GM18498 (cell line): ENCODE results near the gene ZCWPW1.
"Not testable (repeated sequence)": the region's sequence is repeated elsewhere in the genome, so short reads cannot be mapped to it uniquely, and the experiment has no call there.

Experiments used
- ATAC-seq: cut with Tn5 transposase; IDR thresholded peaks from one replicate; pipeline ENCODE4 v1.9.1; 2021; ENCODE audit warnings: mild to moderate bottlenecking, moderate library complexity; ENCODE audit not compliant: unreplicated experiment

Gene ZCWPW1

GRCh38 chr7:100455206-100455605 is 26.7 kb upstream of the ZCWPW1 start:
- no peak for ATAC-seq

GRCh38 chr7:100453854-100454253 is 25.4 kb upstream of the ZCWPW1 start:
- ATAC-seq: not testable (repeated sequence)

- no peak for ATAC-seq
Observed at GRCh38 chr7:100452513-100452912, 24.0 kb upstream of the ZCWPW1 start.

- no peak for ATAC-seq
Observed at GRCh38 chr7:100449190-100449795, 20.8 kb upstream of the ZCWPW1 start.

- ATAC-seq: not testable (repeated sequence)
Observed at GRCh38 chr7:100447363-100447762, 18.9 kb upstream of the ZCWPW1 start.

- no peak for ATAC-seq
Observed at GRCh38 chr7:100446040-100446439, 17.5 kb upstream of the ZCWPW1 start.

GRCh38 chr7:100444311-100445278 is 16.1 kb upstream of the ZCWPW1 start:
- ATAC-seq: no peak

GRCh38 chr7:100443096-100443840 is 14.8 kb upstream of the ZCWPW1 start:
- ATAC-seq: no peak

GRCh38 chr7:100441641-100442535 is 13.4 kb upstream of the ZCWPW1 start:
- ATAC-seq: no peak

GRCh38 chr7:100439244-100439643 is 10.7 kb upstream of the ZCWPW1 start:
- ATAC-seq: not testable (repeated sequence)

- not testable (repeated sequence) for ATAC-seq
Observed at GRCh38 chr7:100438731-100439130, 10.2 kb upstream of the ZCWPW1 start.

- ATAC-seq: no peak
Observed at GRCh38 chr7:100438172-100438571, 9.7 kb upstream of the ZCWPW1 start.

GRCh38 chr7:100437150-100438100 is 8.9 kb upstream of the ZCWPW1 start:
- no peak for ATAC-seq

- peak; percentile 32 for ATAC-seq
Observed at GRCh38 chr7:100435401-100436304, 7.2 kb upstream of the ZCWPW1 start.

GRCh38 chr7:100434297-100435144 is 6.0 kb upstream of the ZCWPW1 start:
- ATAC-seq: no peak

- no peak for ATAC-seq
Observed at GRCh38 chr7:100433592-100434296, 5.2 kb upstream of the ZCWPW1 start.

- no peak for ATAC-seq
Observed at GRCh38 chr7:100433276-100433591, 4.7 kb upstream of the ZCWPW1 start.
